K562 (cell line): ENCODE measurements around the gene PRKCQ. TPM values are rescaled to one million over a fixed set of nuclear protein-coding genes. Genes with fewer than 3 reads are reported as not detected.

ENCODE experiments used
- ARID2 ChIP-seq: fragments of 450-650 bp; IDR thresholded peaks from 2 replicates; pipeline ENCODE4 v1.6.1; 2017; ENCODE audit warnings: antibody characterized with exemption, mild to moderate bottlenecking
- BDP1 ChIP-seq: IDR thresholded peaks from 3 replicates; pipeline ENCODE4 v1.6.1; 2011; ENCODE audit not compliant: insufficient read length, insufficient read depth
- E2F1 ChIP-seq: sonication (generic); formaldehyde crosslinking; IDR thresholded peaks from 2 replicates; pipeline ENCODE4 v1.8.1; 2023; ENCODE audit warnings: mild to moderate bottlenecking, missing genetic modification reagents, moderate library complexity
- EP400 ChIP-seq: fragments of 450-650 bp; IDR thresholded peaks from 2 replicates; pipeline ENCODE4 v1.6.1; 2017; ENCODE audit warnings: antibody characterized with exemption, mild to moderate bottlenecking, moderate library complexity
- HNRNPUL1 ChIP-seq: fragments of 200-400 bp; formaldehyde crosslinking; IDR thresholded peaks from 2 replicates; pipeline ENCODE4 v1.6.1; 2017; ENCODE audit warnings: low read length
- POLR3A ChIP-seq: IDR thresholded peaks from 2 replicates; pipeline ENCODE4 v1.6.1; 2011; ENCODE audit warnings: borderline replicate concordance, mild to moderate bottlenecking, moderate library complexity; ENCODE audit not compliant: insufficient read length, insufficient read depth; ENCODE audit errors: extremely low read depth
- PPARD ChIP-seq: fragments of 250-450 bp; sonication (Bioruptor Pico); IDR thresholded peaks from 2 replicates; pipeline ENCODE4 v1.8.0; 2022; ENCODE audit warnings: inconsistent platforms, mild to moderate bottlenecking, moderate library complexity
- PTBP1 ChIP-seq: fragments of 200-400 bp; formaldehyde crosslinking; IDR thresholded peaks from 2 replicates; pipeline ENCODE4 v1.6.1; 2017; ENCODE audit warnings: low read depth, low read length
- SMARCA4 ChIP-seq: fragments of 450-650 bp; IDR thresholded peaks from 2 replicates; pipeline ENCODE4 v1.6.1; 2016
- SRSF7 ChIP-seq: fragments of 200-400 bp; formaldehyde crosslinking; optimal IDR thresholded peaks from 2 replicates; pipeline ENCODE3; 2017; ENCODE audit warnings: mild to moderate bottlenecking, low read depth, low read length
- TSC22D4 ChIP-seq: fragments of 450-650 bp; IDR thresholded peaks from 2 replicates; pipeline ENCODE4 v1.6.1; 2016; ENCODE audit warnings: missing genetic modification characterization, missing biosample characterization, control low read depth
- ZBED1 ChIP-seq: IDR thresholded peaks from 2 replicates; pipeline ENCODE4 v1.6.1; 2014
- ZNF318 ChIP-seq, 2 experiments: fragments of 450-650 bp; IDR thresholded peaks; 2 replicates each; pipeline ENCODE4 v1.6.1; 2016; ENCODE audit warnings: mild to moderate bottlenecking in 2 of 2, borderline replicate concordance in 1 of 2, low read depth in 1 of 2, moderate library complexity in 1 of 2
- polyA plus RNA-seq, 8 experiments: library from polyadenylated mRNA; depleted of rRNA in 4 of 8; stranded (reverse) in 5 of 8; unstranded in 3 of 8; fragments of >200 nt; fragmentation: Nextera tagmentation in 2 of 8; fragmentation: Illumina TruSeq in 1 of 8; extraction: Ambion mirVana in 2 of 8; extraction: Trizol in 1 of 8; gene quantifications; 2 replicates each; pipeline versions ENCODE4 v1.2.1 to v1.2.3, GENCODE V29; 2011 to 2014; ENCODE audit warnings: inconsistent platforms in 1 of 8, missing spikeins in 1 of 8
- total RNA-seq, 7 experiments: library from RNA; depleted of rRNA in 6 of 7; stranded (reverse); fragments of >200 nt in 6 of 7; fragmentation: Illumina TruSeq in 2 of 7; extraction: Trizol in 2 of 7; gene quantifications; 2 replicates each; pipeline versions ENCODE4 v1.2.1 to v1.2.3, GENCODE V29; 2011 to 2021; ENCODE audit warnings: low replicate concordance in 1 of 7
- TF ChIP-seq, protein P1 (sequence below): fragments of 450-650 bp; IDR thresholded peaks from one replicate; pipeline ENCODE4 v1.6.1; 2018; ENCODE audit warnings: mild to moderate bottlenecking, moderate library complexity; ENCODE audit not compliant: partially characterized antibody
- TF ChIP-seq, protein P2 (sequence below): fragments of 250-450 bp; sonication (Bioruptor Pico); IDR thresholded peaks from 2 replicates; pipeline ENCODE4 v1.4.0; 2020; ENCODE audit warnings: mild to moderate bottlenecking, moderate library complexity

PRKCQ gene
- total and polyA plus RNA-seq, 9 of the 15 experiments (the other 6 are each of a cell fraction or from before 2014, with no cell fraction given), result 4.4 to 23.3 (median 14.6) TPM

GRCh38 chr10:6581778-6582228 lies 1.7 kb upstream of the PRKCQ start (continued):
- TF ChIP-seq ARID2 (no peak), POLR3A (no peak), PPARD (CRISPR knock-in tag) (no peak), BDP1 (no peak), EP400 (peak; percentile 25; the same call in 1 of the 2 replicates), E2F1 (CRISPR knock-in tag) (no peak), SMARCA4 (peak; percentile 41; the same call in 1 of the 2 replicates), ZNF318 (IDR thresholded peaks at IDR 0.05; ENCODE audit: borderline replicate concordance in 1 of 2, low read depth in 1 of 2) (no peak), SRSF7 (no peak), ZBED1 (no peak), HNRNPUL1 (no peak), PTBP1 (no peak), TSC22D4 (no peak)
- TF ChIP-seq, protein P1, sequence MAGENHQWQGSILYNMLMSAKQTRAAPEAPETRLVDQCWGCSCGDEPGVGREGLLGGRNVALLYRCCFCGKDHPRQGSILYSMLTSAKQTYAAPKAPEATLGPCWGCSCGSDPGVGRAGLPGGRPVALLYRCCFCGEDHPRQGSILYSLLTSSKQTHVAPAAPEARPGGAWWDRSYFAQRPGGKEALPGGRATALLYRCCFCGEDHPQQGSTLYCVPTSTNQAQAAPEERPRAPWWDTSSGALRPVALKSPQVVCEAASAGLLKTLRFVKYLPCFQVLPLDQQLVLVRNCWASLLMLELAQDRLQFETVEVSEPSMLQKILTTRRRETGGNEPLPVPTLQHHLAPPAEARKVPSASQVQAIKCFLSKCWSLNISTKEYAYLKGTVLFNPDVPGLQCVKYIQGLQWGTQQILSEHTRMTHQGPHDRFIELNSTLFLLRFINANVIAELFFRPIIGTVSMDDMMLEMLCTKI, result no peak
- TF ChIP-seq, protein P2, sequence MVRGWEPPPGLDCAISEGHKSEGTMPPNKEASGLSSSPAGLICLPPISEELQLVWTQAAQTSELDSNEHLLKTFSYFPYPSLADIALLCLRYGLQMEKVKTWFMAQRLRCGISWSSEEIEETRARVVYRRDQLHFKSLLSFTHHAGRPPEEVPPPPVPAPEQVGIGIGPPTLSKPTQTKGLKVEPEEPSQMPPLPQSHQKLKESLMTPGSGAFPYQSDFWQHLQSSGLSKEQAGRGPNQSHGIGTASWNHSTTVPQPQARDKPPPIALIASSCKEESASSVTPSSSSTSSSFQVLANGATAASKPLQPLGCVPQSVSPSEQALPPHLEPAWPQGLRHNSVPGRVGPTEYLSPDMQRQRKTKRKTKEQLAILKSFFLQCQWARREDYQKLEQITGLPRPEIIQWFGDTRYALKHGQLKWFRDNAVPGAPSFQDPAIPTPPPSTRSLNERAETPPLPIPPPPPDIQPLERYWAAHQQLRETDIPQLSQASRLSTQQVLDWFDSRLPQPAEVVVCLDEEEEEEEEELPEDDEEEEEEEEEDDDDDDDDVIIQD (CRISPR knock-in tag), result no peak
